T47D (cell line): ENCODE data around the gene GUCY2C.

Experiments used
- DNase-seq, 2 experiments: peaks; one replicate each; pipeline versions ENCODE4 v3.0.0 to v3.0.0-alpha.2; 2011 to 2012; ENCODE audit warnings: low read depth in 1 of 2, low spot score in 1 of 2
- JUND ChIP-seq: IDR thresholded peaks from 2 replicates; pipeline ENCODE4 v1.6.1; 2012; ENCODE audit warnings: low read depth
- in situ Hi-C: cut with HindIII; loops from 2 replicates; pipeline ENCODE4 v1.10.0; 2016; ENCODE audit warnings: low sequenced_read_pairs, low pct_unique_long_range_greater_than_20kb

Gene GUCY2C

DNA sequence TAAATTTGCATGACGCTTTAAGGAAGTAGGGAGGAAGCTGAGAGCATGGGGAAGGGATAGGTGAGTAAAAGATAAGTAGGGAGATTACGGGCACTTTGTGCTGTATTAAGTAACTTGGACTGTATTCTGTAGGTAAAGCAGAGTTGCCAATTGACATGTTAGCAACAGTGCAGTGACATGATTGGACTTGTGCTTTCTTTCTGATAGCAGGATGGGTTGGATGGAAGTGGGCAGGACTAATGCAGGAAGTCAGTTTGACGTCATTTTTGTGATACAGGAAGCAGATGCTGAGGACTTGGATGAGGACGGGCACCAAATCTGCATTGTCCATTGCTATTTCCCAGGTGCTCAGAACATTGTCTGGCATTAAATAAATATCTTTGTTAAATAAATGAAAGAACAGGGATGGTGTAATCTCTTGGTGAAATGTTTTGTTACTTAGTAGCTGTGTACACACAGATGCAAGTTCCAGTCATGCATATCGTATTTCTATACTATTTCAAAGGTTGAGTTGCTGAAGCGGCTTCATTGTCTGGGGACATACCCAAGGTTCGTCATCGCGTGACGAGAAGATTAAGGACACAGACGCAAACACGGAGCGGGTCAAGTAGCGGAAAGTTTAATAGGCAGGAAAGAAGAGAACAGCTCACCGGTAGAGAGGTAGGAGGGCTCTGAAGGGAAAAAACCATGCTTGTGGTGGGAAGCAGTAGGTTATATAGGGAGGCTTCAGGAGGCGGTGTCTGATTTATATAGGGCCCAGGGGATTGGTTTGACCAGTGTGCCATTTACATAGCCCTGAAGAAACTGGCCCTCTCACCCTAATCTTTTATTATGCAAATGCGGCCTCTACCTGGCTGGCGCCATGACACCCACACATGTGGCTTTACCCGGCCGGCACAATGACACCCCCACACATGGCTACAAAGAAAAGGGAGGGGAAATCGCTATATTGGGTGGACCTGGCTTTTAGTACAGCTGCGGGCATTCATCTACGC lies 30.7 kb downstream of the GUCY2C start:
- DNase-seq = no peak
- in situ Hi-C loops = no loop called here

DNA sequence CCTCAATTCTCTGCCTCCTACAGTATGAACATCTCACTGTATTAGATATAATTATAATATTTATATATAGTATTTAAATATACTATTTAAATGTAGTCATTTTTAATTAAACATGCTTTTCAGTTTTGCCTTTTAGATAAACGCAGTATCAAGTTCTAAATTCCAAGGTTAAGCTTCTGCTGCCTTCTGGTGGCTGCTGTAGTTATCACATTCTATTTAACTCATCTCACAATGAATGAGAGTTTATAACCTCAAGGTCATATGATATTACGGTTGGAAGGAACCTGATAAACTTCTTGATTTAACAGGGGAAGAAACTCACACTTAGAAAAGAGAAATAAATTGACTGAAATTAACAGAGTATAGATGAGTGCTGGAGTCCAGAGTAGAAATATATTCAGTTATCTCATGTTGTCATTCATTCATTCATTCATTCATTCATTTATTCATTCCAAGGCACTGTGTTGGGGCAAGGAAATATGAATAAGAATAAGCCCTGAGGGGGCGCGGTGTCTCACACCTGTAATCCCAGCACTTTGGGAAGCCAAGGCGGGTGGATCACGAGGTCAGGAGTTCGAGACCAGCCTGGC lies 31.9 kb downstream of the GUCY2C start:
- in situ Hi-C loops = no loop called here
- no peak for TF ChIP-seq JUND
- DNase-seq = peak in 1 of 2 experiments; percentile 6

More for the DNA sequence above, 30.7 kb downstream of the GUCY2C start:
- no peak for TF ChIP-seq JUND

DNA sequence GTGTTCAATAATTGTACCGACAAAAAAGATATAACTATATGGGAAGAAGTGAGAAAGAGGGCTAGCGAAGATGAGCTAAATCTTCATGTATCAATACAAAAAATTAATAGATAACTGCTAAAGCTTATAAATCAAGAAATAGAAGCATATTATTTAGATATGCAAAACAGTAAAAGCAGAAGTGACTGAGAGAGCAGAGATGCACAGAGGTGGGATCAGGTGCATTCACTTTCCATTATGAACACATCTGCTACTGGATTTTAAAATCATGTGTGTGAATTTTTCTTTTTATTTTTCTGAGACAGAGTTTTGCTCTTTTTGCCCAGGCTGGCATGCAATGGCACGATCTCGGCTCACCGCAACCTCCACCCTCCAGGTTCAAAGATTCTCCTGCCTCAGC lies 33.4 kb downstream of the GUCY2C start:
- TF ChIP-seq JUND = no peak
- in situ Hi-C loops = no loop called here
- no peak for DNase-seq

DNA sequence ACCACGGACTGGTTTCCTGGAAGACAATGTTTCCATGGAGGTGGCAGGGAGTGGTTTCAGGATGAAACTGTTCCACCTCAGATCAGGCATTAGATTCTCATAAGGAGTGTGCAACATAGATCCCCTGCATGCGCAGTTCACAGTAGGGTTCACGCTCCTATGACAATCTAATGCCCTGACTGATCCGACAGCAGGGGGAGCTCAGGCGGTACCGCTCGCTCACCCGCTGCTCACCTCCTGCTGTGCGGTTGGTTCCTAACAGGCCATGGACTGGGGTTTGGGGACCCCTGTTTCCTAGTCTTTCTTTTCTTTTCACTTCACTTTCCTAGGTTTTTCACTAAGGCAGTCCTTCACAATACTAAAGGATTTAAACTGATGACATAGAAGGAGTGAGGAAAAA lies 39.6 kb downstream of the GUCY2C start:
- no peak for DNase-seq
- in situ Hi-C loops = no loop called here
- TF ChIP-seq JUND = no peak

DNA sequence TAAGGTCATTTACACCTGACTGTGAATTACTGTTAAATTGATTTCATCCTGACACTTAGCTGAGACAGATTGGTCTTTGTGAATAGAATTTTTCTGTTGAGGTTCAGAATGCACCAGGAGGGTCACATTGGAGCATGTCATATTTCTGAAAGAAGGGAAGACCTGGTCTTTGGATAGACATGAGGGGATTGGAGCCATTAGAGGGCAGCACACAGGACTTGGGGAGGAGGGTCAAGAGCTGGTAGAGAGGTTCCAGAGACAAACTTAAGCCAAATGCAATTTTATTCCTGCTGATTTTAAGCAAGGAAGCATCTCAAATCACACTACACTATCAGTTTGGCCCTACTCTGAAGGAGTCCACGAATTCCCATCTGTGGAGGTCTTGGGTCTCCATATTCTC lies 41.1 kb downstream of the GUCY2C start:
- DNase-seq = no peak
- no peak for TF ChIP-seq JUND
- in situ Hi-C loops = no loop called here

DNA sequence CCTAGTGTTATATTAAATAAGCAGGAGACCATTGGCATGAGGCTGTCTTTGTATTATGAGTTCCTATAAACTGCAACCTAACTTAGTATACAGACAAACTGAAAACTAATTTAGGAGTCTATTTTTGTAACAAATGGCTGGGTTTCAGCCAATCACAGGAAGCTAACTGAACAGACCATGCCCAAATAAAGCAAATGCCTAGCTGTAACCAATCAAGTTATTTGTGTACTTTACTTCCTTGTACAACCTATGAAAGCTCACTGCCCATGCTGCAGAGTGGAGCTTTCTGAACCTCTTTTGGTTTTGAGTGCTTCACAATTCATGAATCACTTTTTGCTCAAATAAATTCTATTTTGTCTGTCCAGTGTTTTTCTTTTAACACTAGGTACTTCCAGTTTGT lies 41.6 kb downstream of the GUCY2C start:
- DNase-seq = peak in 1 of 2 experiments; percentile 1

DNA sequence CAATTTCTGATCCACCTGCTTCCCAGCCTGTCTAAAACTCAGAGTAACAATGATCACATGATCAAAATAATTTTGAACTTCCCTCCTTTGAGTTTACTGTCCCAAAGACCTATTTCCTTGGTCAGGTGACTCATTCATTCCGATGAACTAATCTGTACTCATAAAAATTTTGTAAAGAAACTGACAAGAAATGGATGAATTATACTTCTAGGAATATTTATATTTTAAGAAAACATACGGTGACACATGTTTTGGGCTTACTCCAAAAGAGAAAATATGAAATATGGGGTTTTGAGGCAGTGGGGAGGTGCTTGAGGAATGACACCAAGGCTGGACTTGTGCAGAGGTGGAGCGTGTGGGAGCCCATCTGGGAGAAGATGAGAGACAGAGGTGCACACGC lies 42.0 kb downstream of the GUCY2C start:
- no peak for DNase-seq
- in situ Hi-C loops = no loop called here
- no peak for TF ChIP-seq JUND

More for the DNA sequence above, 41.6 kb downstream of the GUCY2C start:
- TF ChIP-seq JUND = no peak
- in situ Hi-C loops = no loop called here

DNA sequence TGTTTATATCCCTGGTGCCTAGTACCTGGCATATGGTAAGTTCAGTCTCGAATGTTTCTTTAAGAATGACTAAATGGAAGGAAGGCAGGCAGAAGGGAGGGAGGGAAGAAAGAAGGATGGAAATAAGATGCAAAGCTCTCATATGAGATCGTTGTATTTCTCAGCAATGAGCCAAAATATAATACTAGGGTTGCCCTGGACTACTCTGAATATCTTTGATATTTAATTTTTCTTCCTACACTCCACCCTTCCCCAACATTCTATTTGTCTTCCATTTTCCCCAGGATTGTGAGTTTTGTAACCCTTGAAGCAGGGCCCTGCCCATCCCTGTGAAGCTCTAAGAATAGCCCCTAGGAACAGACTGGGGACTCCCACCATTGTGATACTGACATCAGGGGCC lies 43.9 kb downstream of the GUCY2C start:
- no peak for DNase-seq
- in situ Hi-C loops = no loop called here
- TF ChIP-seq JUND = no peak

DNA sequence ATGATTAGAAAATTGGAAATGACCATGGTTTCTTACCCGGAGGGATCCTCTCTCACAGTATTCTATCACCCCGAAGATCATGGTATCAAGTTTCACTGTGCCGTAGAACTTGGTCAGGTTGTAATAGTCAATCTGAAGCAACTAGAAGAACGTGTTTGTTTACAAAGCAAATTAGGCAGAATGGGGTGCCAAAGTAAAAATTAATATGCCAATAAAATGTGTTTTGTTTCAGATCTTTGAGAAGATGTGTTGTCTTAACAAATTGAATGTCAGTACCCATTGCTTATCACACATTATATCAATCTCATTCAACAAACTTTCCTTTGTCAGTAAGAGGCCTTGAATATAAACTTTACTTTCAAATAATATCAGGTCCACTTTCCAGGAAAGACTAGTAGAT lies 45.0 kb downstream of the GUCY2C start:
- no peak for TF ChIP-seq JUND
- in situ Hi-C loops = no loop called here
- DNase-seq = no peak

DNA sequence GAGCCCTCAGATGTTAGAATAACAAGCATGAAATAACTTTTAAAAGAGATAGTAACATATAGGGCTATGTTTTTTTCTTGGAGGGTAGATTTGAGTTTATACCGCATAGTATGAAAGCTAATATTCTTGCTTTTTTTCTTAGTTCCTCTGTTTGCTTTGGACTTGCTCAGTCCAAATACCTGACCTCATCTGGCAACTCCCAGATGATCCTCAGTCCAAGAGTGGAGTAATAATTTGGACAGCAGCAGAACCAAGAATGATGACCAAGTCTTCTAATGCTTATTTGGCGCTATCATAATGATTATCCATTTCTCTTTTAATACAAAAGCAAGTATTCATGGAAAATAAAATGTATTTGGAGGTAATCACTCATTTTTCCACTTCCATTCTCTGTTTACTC lies 45.6 kb downstream of the GUCY2C start:
- in situ Hi-C loops = no loop called here
- no peak for TF ChIP-seq JUND
- DNase-seq = no peak

DNA sequence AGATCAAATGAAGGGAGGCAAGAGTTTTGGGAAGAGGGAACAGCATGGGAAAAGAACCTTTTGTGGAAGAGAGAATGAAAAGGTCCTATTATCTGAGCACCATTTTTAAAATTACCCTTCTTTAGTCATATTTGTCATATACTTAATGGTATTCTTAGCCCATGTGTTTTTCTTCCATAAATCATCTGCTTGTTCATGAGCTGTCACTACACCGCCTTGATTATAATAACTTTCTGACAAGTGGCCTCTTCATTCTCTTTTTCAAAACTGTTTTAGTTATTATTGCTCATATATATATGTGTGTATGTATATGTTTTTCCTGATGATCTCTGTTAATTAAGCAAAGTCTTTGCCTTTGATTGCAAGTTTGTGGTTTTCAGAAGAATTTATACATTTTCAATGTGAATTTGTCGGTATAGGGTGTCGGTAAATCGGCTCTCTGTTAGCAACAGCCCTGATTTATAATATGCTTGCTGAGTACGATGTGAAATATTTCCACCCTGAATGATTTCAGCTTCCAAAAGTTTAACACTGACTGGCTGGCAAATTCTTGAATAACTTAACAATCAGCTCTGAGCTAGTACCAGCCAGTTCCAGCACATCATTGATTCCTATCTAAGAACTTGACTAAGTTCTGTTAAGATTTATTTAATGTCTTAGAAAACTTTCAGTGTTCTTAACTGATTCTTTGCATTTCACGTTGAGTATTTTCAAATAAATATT lies 49.2 kb downstream of the GUCY2C start:
- in situ Hi-C loops = no loop called here

DNA sequence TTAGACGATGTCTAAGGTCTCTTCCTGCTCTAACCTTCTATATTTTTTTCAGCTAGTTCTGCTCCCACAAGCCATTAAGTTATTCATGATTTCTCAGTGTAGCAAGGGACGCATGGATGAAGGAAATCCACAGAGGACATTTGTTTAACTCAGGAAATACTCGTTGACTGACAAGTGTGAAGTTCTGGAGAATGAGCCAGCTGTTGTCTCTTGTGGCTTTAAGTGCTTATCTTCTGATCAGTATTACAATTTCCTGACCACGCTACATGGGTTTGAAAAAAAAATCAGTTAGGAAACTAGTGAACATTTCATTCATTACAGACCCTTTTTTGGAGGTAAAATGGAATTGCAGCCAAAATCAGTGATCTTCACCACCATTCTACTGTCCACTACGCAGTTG lies 53.1 kb downstream of the GUCY2C start:
- in situ Hi-C loops = no loop called here
- TF ChIP-seq JUND = no peak
- no peak for DNase-seq

More for the DNA sequence above, 49.2 kb downstream of the GUCY2C start:
- DNase-seq = no peak
- TF ChIP-seq JUND = no peak

DNA sequence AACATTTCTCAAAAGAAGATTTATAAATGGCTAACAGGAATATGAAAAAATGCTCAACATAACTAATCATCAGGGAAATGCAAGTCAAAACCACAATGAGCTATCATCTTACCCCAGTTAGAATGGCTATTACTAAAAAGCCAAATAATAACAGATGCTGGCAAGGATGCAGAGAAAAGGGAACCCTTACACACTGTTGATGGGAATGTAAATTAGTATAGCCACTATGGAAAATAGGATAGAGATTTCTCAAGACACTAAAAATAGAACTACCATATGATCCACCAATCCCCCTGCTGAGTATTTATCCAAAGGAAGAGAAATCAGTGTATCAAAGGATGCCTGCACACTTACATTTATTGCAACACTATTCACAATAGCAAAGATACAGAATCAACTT lies 58.3 kb downstream of the GUCY2C start:
- no peak for DNase-seq
- in situ Hi-C loops = no loop called here

More for the DNA sequence above, 58.3 kb downstream of the GUCY2C start:
- no peak for TF ChIP-seq JUND
